Breast epithelium (tissue), 3 donors: Measurements from ENCODE around the gene PDE4D.

ENCODE experiments used
- POLR2A ChIP-seq: fragments of 450-650 bp; IDR thresholded peaks from one replicate; pipeline ENCODE4 v1.6.1; 2016; ENCODE audit warnings: antibody characterized with exemption, mild to moderate bottlenecking, moderate library complexity
- POLR2AphosphoS5 ChIP-seq, 3 donors: sonication (generic); formaldehyde crosslinking; IDR thresholded peaks; one replicate each; pipeline ENCODE4 v1.6.1; 2017; ENCODE audit warnings: antibody characterized with exemption in 3 of 3
- TF ChIP-seq, protein P1 (sequence below), 3 donors: fragments of 450-650 bp; IDR thresholded peaks; one replicate each; pipeline ENCODE4 v1.5.1; 2016 to 2017; ENCODE audit warnings: antibody characterized with exemption in 3 of 3, mild to moderate bottlenecking in 3 of 3, moderate library complexity in 3 of 3

- TF ChIP-seq, protein P1, sequence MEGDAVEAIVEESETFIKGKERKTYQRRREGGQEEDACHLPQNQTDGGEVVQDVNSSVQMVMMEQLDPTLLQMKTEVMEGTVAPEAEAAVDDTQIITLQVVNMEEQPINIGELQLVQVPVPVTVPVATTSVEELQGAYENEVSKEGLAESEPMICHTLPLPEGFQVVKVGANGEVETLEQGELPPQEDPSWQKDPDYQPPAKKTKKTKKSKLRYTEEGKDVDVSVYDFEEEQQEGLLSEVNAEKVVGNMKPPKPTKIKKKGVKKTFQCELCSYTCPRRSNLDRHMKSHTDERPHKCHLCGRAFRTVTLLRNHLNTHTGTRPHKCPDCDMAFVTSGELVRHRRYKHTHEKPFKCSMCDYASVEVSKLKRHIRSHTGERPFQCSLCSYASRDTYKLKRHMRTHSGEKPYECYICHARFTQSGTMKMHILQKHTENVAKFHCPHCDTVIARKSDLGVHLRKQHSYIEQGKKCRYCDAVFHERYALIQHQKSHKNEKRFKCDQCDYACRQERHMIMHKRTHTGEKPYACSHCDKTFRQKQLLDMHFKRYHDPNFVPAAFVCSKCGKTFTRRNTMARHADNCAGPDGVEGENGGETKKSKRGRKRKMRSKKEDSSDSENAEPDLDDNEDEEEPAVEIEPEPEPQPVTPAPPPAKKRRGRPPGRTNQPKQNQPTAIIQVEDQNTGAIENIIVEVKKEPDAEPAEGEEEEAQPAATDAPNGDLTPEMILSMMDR (IDR thresholded peaks at IDR 0.05) = no peak
- no peak for TF ChIP-seq POLR2AphosphoS5 (IDR thresholded peaks at IDR 0.05)
- no peak for TF ChIP-seq POLR2A
These were observed 629.5 kb downstream of the PDE4D start for GRCh38 chr5:59264013-59264412.
